Measurements from ENCODE around the gene BCL2L13.
"Not testable (repeated sequence)": the region's sequence is repeated elsewhere in the genome, so short reads cannot be mapped to it uniquely, and the experiment has no call there.

Gene BCL2L13

GRCh38 chr22:17655289-17655688 lies 16.7 kb downstream of the BCL2L13 start:
- peaks cover 0 to 14% of the 10 kb centered on the region in 2 donors for H3K36me3 ChIP-seq (ENCODE audit: control insufficient read depth in 1 of 2, insufficient read depth in 2 of 2, low read length in 2 of 2)
- no peaks in the 10 kb centered on the region for H3K4me1 ChIP-seq (ENCODE audit: control insufficient read depth in 1 of 2, insufficient read depth in 2 of 2, low read length in 2 of 2)
- no peak overlapping the region for H3K27ac ChIP-seq (ENCODE audit: low read depth, low read length)
- H3K27me3 ChIP-seq (ENCODE audit: control insufficient read depth in 1 of 2, insufficient read depth in 2 of 2, low read length in 2 of 2), result no peaks in the 10 kb centered on the region
- no peak overlapping the region for H3K4me3 ChIP-seq (ENCODE audit: low read depth in 1 of 2, low read length in 2 of 2)
- no peak overlapping the region for H3K9ac ChIP-seq (ENCODE audit: low read depth in 1 of 2, low read length in 2 of 2)
- no peaks in the 10 kb centered on the region for H3K9me3 ChIP-seq (ENCODE audit: control insufficient read depth in 1 of 2, low read length in 2 of 2)

GRCh38 chr22:17656870-17657395 lies 18.4 kb downstream of the BCL2L13 start:
- no peak overlapping the region for H3K9ac ChIP-seq (ENCODE audit: low read depth in 1 of 2, low read length in 2 of 2)
- no peak overlapping the region for H3K4me3 ChIP-seq (ENCODE audit: low read depth in 1 of 2, low read length in 2 of 2)
- no peaks in the 10 kb centered on the region for H3K27me3 ChIP-seq (ENCODE audit: control insufficient read depth in 1 of 2, insufficient read depth in 2 of 2, low read length in 2 of 2)
- no peaks in the 10 kb centered on the region for H3K9me3 ChIP-seq (ENCODE audit: control insufficient read depth in 1 of 2, low read length in 2 of 2)
- H3K27ac ChIP-seq (ENCODE audit: low read depth, low read length), result no peak overlapping the region
- no peaks in the 10 kb centered on the region for H3K4me1 ChIP-seq (ENCODE audit: control insufficient read depth in 1 of 2, insufficient read depth in 2 of 2, low read length in 2 of 2)
- H3K36me3 ChIP-seq (ENCODE audit: control insufficient read depth in 1 of 2, insufficient read depth in 2 of 2, low read length in 2 of 2), result peaks cover 0 to 14% of the 10 kb centered on the region in 2 donors

- Histone ChIP-seq H3K4me1 (ENCODE audit: control insufficient read depth in 1 of 2, insufficient read depth in 2 of 2, low read length in 2 of 2) (no peaks in the 10 kb centered on the region), H3K27ac (ENCODE audit: low read depth, low read length) (no peak overlapping the region), H3K36me3 (ENCODE audit: control insufficient read depth in 1 of 2, insufficient read depth in 2 of 2, low read length in 2 of 2) (peaks cover 6 to 32% of the 10 kb centered on the region in 2 donors), H3K9ac (ENCODE audit: low read depth in 1 of 2, low read length in 2 of 2) (no peak overlapping the region), H3K9me3 (ENCODE audit: control insufficient read depth in 1 of 2, low read length in 2 of 2) (peaks cover 0 to 3% of the 10 kb centered on the region in 2 donors), H3K4me3 (ENCODE audit: low read depth in 1 of 2, low read length in 2 of 2) (no peak overlapping the region), H3K27me3 (ENCODE audit: control insufficient read depth in 1 of 2, insufficient read depth in 2 of 2, low read length in 2 of 2) (no peaks in the 10 kb centered on the region)
Measured at GRCh38 chr22:17664414-17665055, 26.0 kb downstream of the BCL2L13 start.

GRCh38 chr22:17665248-17665647 lies 26.7 kb downstream of the BCL2L13 start:
- H3K4me3 ChIP-seq (ENCODE audit: low read depth in 1 of 2, low read length in 2 of 2), result no peak overlapping the region
- no peaks in the 10 kb centered on the region for H3K27me3 ChIP-seq (ENCODE audit: control insufficient read depth in 1 of 2, insufficient read depth in 2 of 2, low read length in 2 of 2)
- no peaks in the 10 kb centered on the region for H3K4me1 ChIP-seq (ENCODE audit: control insufficient read depth in 1 of 2, insufficient read depth in 2 of 2, low read length in 2 of 2)
- H3K27ac ChIP-seq (ENCODE audit: low read depth, low read length), result no peak overlapping the region
- H3K36me3 ChIP-seq (ENCODE audit: control insufficient read depth in 1 of 2, insufficient read depth in 2 of 2, low read length in 2 of 2), result peaks cover 11 to 27% of the 10 kb centered on the region in 2 donors
- H3K9ac ChIP-seq (ENCODE audit: low read depth in 1 of 2, low read length in 2 of 2), result no peak overlapping the region
- H3K9me3 ChIP-seq (ENCODE audit: control insufficient read depth in 1 of 2, low read length in 2 of 2), result peaks cover 0 to 3% of the 10 kb centered on the region in 2 donors

- H3K9ac ChIP-seq (ENCODE audit: low read depth in 1 of 2, low read length in 2 of 2), result no peak overlapping the region
Measured at GRCh38 chr22:17665854-17666253, 27.3 kb downstream of the BCL2L13 start.

GRCh38 chr22:17671521-17672092 lies 33.0 kb downstream of the BCL2L13 start:
- not testable (repeated sequence) for H3K36me3 ChIP-seq (ENCODE audit: control insufficient read depth in 1 of 2, insufficient read depth in 2 of 2, low read length in 2 of 2); H3K27me3 ChIP-seq (ENCODE audit: control insufficient read depth in 1 of 2, insufficient read depth in 2 of 2, low read length in 2 of 2); H3K9me3 ChIP-seq (ENCODE audit: control insufficient read depth in 1 of 2, low read length in 2 of 2); H3K27ac ChIP-seq (ENCODE audit: low read depth, low read length); H3K9ac ChIP-seq (ENCODE audit: low read depth in 1 of 2, low read length in 2 of 2); H3K4me3 ChIP-seq (ENCODE audit: low read depth in 1 of 2, low read length in 2 of 2)
- peaks cover 5 to 12% of the 10 kb centered on the region in 2 donors for H3K4me1 ChIP-seq (ENCODE audit: control insufficient read depth in 1 of 2, insufficient read depth in 2 of 2, low read length in 2 of 2)

More at GRCh38 chr22:17665854-17666253, 27.3 kb downstream of the BCL2L13 start:
- H3K27ac ChIP-seq (ENCODE audit: low read depth, low read length), result no peak overlapping the region
- no peaks in the 10 kb centered on the region for H3K27me3 ChIP-seq (ENCODE audit: control insufficient read depth in 1 of 2, insufficient read depth in 2 of 2, low read length in 2 of 2)
- H3K9me3 ChIP-seq (ENCODE audit: control insufficient read depth in 1 of 2, low read length in 2 of 2), result peaks cover 0 to 3% of the 10 kb centered on the region in 2 donors
- H3K36me3 ChIP-seq (ENCODE audit: control insufficient read depth in 1 of 2, insufficient read depth in 2 of 2, low read length in 2 of 2), result peaks cover 11 to 31% of the 10 kb centered on the region in 2 donors
- no peaks in the 10 kb centered on the region for H3K4me1 ChIP-seq (ENCODE audit: control insufficient read depth in 1 of 2, insufficient read depth in 2 of 2, low read length in 2 of 2)
- no peak overlapping the region for H3K4me3 ChIP-seq (ENCODE audit: low read depth in 1 of 2, low read length in 2 of 2)

GRCh38 chr22:17672417-17672991 lies 33.9 kb downstream of the BCL2L13 start:
- Histone ChIP-seq H3K36me3 (ENCODE audit: control insufficient read depth in 1 of 2, insufficient read depth in 2 of 2, low read length in 2 of 2) (peaks cover 5 to 6% of the 10 kb centered on the region in 2 donors), H3K27ac (ENCODE audit: low read depth, low read length) (no peak overlapping the region), H3K4me3 (ENCODE audit: low read depth in 1 of 2, low read length in 2 of 2) (no peak overlapping the region), H3K4me1 (ENCODE audit: control insufficient read depth in 1 of 2, insufficient read depth in 2 of 2, low read length in 2 of 2) (peaks cover 5 to 12% of the 10 kb centered on the region in 2 donors), H3K9me3 (ENCODE audit: control insufficient read depth in 1 of 2, low read length in 2 of 2) (no peaks in the 10 kb centered on the region), H3K27me3 (ENCODE audit: control insufficient read depth in 1 of 2, insufficient read depth in 2 of 2, low read length in 2 of 2) (no peaks in the 10 kb centered on the region), H3K9ac (ENCODE audit: low read depth in 1 of 2, low read length in 2 of 2) (no peak overlapping the region)

GRCh38 chr22:17674152-17674551 lies 35.6 kb downstream of the BCL2L13 start:
- Histone ChIP-seq H3K27ac (ENCODE audit: low read depth, low read length) (no peak overlapping the region), H3K27me3 (ENCODE audit: control insufficient read depth in 1 of 2, insufficient read depth in 2 of 2, low read length in 2 of 2) (no peaks in the 10 kb centered on the region), H3K4me3 (ENCODE audit: low read depth in 1 of 2, low read length in 2 of 2) (no peak overlapping the region), H3K4me1 (ENCODE audit: control insufficient read depth in 1 of 2, insufficient read depth in 2 of 2, low read length in 2 of 2) (peaks cover 5 to 12% of the 10 kb centered on the region in 2 donors), H3K9ac (ENCODE audit: low read depth in 1 of 2, low read length in 2 of 2) (no peak overlapping the region), H3K9me3 (ENCODE audit: control insufficient read depth in 1 of 2, low read length in 2 of 2) (no peaks in the 10 kb centered on the region), H3K36me3 (ENCODE audit: control insufficient read depth in 1 of 2, insufficient read depth in 2 of 2, low read length in 2 of 2) (peaks cover 5 to 6% of the 10 kb centered on the region in 2 donors)

GRCh38 chr22:17675584-17675983 lies 37.0 kb downstream of the BCL2L13 start:
- Histone ChIP-seq H3K4me3 (ENCODE audit: low read depth in 1 of 2, low read length in 2 of 2) (no peak overlapping the region), H3K4me1 (ENCODE audit: control insufficient read depth in 1 of 2, insufficient read depth in 2 of 2, low read length in 2 of 2) (peaks cover 5 to 12% of the 10 kb centered on the region in 2 donors), H3K27ac (ENCODE audit: low read depth, low read length) (no peak overlapping the region), H3K9ac (ENCODE audit: low read depth in 1 of 2, low read length in 2 of 2) (no peak overlapping the region), H3K27me3 (ENCODE audit: control insufficient read depth in 1 of 2, insufficient read depth in 2 of 2, low read length in 2 of 2) (no peaks in the 10 kb centered on the region), H3K36me3 (ENCODE audit: control insufficient read depth in 1 of 2, insufficient read depth in 2 of 2, low read length in 2 of 2) (peaks cover 0 to 3% of the 10 kb centered on the region in 2 donors), H3K9me3 (ENCODE audit: control insufficient read depth in 1 of 2, low read length in 2 of 2) (no peaks in the 10 kb centered on the region)

- Histone ChIP-seq H3K9me3 (ENCODE audit: control insufficient read depth in 1 of 2, low read length in 2 of 2) (no peaks in the 10 kb centered on the region), H3K9ac (ENCODE audit: low read depth in 1 of 2, low read length in 2 of 2) (no peak overlapping the region), H3K4me1 (ENCODE audit: control insufficient read depth in 1 of 2, insufficient read depth in 2 of 2, low read length in 2 of 2) (no peaks in the 10 kb centered on the region), H3K27me3 (ENCODE audit: control insufficient read depth in 1 of 2, insufficient read depth in 2 of 2, low read length in 2 of 2) (no peaks in the 10 kb centered on the region), H3K36me3 (ENCODE audit: control insufficient read depth in 1 of 2, insufficient read depth in 2 of 2, low read length in 2 of 2) (peaks cover 0 to 2% of the 10 kb centered on the region in 2 donors), H3K4me3 (ENCODE audit: low read depth in 1 of 2, low read length in 2 of 2) (no peak overlapping the region), H3K27ac (ENCODE audit: low read depth, low read length) (no peak overlapping the region)
Measured at GRCh38 chr22:17678817-17679385, 40.3 kb downstream of the BCL2L13 start.

Data from duodenal mucosa (tissue), 2 donors.